Astrocyte of the cerebellum (primary cell): ENCODE results near the gene ADAMTSL3.
"Not testable (repeated sequence)": the region's sequence is repeated elsewhere in the genome, so short reads cannot be mapped to it uniquely, and the experiment has no call there.

ENCODE experiments used
- DNase-seq: peaks from one replicate; pipeline ENCODE4 v3.0.0-alpha.2; 2011; ENCODE audit warnings: low read depth
- H3K4me3 ChIP-seq: 2 replicates; pipeline ENCODE4 v1.5.1; 2011; ENCODE audit warnings: mild to moderate bottlenecking, low read depth, low read length, moderate library complexity
- CTCF ChIP-seq: IDR thresholded peaks from 2 replicates; pipeline ENCODE4 v1.5.1; 2012; ENCODE audit warnings: low read length, low read depth, moderate library complexity, mild to moderate bottlenecking; ENCODE audit errors: missing control alignments
- in situ Hi-C: cut with HindIII; loops from 2 replicates; pipeline ENCODE4 v1.10.0; 2017; ENCODE audit warnings: low sequenced_read_pairs

ADAMTSL3 gene

GRCh38 chr15:83747718-83748110 is 93.8 kb downstream of the ADAMTSL3 start:
- no peak for DNase-seq
- no peak for TF ChIP-seq CTCF
- H3K4me3 ChIP-seq, result no peak overlapping the region
- in situ Hi-C loops, result no loop called here

- DNase-seq, result no peak
- TF ChIP-seq CTCF, result no peak
- no peak overlapping the region for H3K4me3 ChIP-seq
- in situ Hi-C loops, result no loop called here
Observed at GRCh38 chr15:83753872-83754493, 100.1 kb downstream of the ADAMTSL3 start.

DNA sequence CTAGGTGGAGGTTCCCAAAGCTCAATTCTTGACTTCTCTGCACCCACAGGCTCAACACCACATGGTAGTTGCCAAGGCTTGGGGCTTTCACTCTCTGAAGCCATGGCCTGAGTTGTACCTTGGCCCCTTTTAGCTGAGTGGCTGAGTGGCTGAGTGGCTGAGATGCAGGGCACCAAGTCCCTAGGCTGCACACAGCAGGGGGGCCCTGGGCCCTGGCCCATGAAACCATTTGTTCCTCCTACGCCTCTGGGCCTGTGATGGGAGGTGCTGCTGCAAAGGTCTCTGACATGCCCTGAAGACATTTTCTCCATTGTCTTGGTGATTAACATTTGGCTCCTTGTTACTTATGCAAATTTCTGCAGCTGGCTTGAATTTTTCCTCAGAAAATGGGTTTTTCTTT is 103.4 kb downstream of the ADAMTSL3 start:
- DNase-seq, H3K4me3 ChIP-seq, in situ Hi-C loops: not testable (repeated sequence)

GRCh38 chr15:83762367-83762766 is 108.4 kb downstream of the ADAMTSL3 start:
- TF ChIP-seq CTCF, result no peak
- in situ Hi-C loops, result no loop called here

DNA sequence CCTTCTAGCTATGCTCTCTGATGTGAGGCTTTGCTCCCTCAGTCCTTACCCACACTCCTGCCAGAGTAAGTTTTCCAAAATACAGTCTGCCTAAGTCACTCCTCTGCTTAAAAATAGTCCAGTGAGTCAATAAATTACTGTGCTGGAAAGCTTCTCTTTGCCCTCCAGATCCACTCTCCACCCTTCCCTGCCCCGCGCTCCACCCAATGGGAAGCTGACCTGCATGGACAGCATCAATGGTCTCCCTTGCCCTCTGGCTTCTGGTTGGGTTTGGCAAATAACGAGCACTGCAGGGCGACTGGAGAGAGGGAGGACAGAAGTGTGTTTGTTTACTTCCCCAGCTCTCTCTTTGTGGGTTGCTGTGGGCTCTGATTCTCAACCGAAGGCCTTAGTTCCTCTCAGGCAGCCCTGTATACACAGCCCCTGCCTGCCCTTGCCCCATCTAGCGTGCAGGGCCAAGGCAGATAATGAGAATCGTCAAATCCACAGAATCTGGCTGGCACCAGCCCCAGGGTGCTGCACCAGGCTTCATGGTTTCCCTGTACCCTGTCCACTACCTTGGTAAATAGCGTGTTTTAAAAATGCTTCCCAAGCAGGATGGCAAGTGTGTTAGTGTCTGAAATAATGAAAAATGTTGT is 110.4 kb downstream of the ADAMTSL3 start:
- in situ Hi-C loops, result no loop called here
- no peak for TF ChIP-seq CTCF
- no peak overlapping the region for H3K4me3 ChIP-seq
- no peak for DNase-seq

More at GRCh38 chr15:83762367-83762766, 108.4 kb downstream of the ADAMTSL3 start:
- H3K4me3 ChIP-seq, result no peak overlapping the region
- no peak for DNase-seq

DNA sequence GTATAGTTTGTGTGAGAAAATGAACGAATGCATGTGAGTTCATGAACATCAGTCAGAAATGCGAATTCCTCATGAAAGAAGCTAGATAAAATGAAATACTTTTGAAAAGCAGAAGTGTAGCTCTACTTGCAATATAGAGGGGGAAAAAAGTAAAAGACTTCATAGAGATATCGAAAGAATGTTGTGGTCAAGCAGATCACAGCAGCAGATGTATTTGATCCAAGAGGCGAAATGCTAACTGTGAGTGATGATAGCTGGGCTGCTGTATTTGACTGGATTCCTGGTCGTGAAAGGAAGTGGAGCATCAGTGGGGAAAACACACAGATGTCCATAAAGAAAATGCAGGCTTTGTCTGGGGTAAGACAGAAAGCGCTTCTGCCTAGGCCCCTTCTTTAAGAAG is 112.4 kb downstream of the ADAMTSL3 start:
- TF ChIP-seq CTCF, result no peak
- DNase-seq, result no peak
- H3K4me3 ChIP-seq, result no peak overlapping the region
- in situ Hi-C loops, result no loop called here

- DNase-seq, result no peak
- no peak overlapping the region for H3K4me3 ChIP-seq
- TF ChIP-seq CTCF, result no peak
- in situ Hi-C loops, result no loop called here
Observed at GRCh38 chr15:83767741-83768140, 113.8 kb downstream of the ADAMTSL3 start.
